ENCODE measurements around the gene TMEM88.

The TMEM88 gene

DNA sequence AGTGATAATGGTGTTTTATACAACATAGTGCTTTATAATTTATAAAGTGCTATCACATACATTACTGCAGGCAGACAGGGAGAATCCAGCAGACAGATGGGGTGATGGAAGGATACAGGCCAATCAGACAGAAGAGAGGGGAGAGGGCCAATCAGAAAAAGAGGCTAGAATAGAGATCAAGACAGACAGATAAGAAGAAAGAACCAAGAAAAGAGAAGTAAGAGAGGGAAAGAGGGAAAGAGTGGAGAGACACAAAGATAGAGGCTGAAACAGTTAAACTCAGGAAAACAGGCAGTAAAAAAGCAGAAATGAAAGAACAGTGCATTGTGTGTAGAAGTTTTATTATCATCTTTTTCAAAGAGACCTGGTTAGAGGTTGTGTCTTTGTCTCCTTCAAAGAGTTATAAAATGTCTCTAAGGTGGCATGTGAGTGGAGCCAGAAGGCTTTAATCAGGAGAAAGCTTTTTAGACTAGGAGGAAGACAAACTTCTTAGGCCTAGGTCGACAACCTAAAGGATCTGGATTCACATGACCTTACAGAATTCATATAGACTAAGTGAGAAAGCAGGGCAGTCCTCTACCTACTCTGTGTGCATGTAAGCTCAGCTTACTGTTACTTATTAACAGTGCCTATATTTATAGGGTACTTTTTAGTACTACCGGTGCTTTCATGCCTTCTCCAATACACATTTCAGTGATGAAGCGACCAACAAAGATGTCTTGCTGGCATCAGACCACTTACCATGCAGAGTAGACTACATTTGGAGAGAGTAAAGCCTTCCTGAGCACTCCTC lies 25.4 kb downstream of the TMEM88 start:
- intact Hi-C loops (cut with DNase I): no loop called here
- DNase-seq: no peak

DNA sequence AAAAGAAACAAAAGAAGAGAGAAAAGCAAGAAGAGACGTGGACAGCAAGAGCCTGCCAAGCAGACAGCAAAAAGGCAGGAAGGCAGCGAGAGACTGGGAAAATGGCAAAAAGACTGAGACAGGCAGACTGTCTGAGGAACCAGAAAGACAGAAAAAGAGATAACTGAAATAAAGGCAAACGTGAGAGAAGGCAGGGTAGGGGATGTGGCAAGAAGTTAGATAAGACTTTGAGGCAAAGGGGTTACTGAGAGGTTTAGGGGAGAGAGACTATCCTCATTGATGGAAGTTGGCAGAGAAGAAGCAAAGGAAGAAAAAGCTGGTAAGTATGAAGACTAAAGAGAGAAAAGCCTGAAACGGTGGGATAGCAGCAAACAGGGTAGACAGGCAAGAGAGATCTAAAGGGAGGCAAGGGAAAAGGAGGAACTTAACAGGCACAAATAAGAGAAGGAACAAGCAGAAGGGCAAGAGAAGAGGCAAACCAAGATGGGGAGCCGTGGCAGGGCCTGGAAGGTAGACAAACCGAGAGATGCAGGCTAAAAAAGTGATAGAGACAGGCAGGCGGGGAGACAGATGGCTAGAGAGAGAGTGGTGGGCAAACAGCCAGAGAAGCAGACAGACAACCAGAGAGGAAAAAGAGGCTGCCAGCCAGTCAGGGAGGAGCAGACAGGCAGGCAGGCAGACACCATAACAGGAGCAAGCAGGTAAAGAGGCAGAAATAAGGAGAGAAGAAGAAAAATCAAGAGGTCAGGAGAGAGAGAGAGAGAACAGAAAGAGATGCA lies 26.6 kb downstream of the TMEM88 start:
- intact Hi-C loops (cut with DNase I): no loop called here
- DNase-seq: peak in 8 of 10 donors; percentile 19 to 90 (median 52)

DNA sequence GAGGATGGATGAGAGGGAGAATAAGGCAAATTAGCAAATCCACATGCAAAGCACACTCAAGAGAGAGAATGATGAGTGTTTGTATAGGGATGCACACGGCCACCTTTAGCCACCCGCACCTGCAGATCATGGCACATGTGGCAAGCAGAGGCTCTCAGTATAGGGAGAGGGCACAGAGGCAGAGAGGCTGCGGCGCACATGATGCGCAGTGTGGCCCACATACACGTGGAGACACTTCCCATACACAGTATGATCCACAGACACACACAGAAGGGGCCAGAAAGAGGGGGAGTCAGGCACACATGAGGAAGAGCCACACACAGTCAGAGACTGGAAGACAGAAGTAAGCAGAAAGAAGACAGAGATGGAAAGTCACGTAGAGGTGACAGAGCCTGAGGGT lies 27.2 kb downstream of the TMEM88 start:
- intact Hi-C loops (cut with DNase I): no loop called here
- DNase-seq: no peak

DNA sequence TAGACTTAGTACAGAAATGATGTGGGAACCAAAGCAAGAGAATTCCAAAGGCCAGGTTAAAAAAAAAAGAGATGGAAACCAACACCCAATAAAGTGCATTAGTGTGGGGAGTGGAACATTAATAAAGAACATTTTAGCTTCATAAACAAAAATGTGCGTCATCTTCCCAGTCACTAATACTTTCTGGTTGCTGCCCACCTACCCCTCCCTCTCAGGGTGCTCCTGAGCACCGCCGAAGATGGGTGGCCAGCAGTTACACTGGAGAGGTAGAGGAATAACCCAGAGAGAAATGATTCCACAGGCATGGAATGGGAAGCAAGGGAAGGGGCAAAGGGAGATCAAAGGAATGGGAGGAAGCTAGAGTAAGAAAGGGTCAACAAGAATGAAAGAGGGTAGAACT lies 27.8 kb downstream of the TMEM88 start:
- DNase-seq: no peak
- intact Hi-C loops (cut with DNase I): no loop called here

DNA sequence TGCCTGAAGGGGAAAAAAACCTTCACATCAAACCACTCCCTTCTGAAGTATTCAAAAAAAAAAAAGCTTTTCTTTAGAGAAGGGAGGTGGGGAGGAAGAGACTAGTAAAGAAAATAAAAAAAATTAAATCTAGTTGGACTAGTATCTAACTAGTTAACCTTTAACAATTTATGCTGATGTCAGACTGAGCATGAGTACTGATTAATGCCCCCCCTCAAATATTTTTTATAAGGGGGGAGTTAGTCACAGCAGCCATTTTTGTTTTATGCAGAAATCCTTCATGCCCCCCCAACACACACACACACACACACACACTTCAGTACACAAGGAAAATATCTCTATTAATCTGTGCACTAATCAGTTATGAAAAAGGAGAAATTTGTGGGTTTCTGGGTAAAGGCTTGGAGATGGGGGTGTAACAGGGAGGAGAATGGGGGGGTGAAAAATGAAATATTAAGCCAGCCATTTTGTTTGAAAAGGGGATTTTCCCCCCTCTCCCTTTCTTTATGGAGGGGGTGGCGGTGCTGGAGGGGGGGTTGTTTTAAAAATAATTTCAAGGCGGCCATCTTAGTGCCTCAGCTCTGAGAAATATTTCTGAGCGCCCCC lies 29.0 kb downstream of the TMEM88 start:
- DNase-seq: no peak

DNA sequence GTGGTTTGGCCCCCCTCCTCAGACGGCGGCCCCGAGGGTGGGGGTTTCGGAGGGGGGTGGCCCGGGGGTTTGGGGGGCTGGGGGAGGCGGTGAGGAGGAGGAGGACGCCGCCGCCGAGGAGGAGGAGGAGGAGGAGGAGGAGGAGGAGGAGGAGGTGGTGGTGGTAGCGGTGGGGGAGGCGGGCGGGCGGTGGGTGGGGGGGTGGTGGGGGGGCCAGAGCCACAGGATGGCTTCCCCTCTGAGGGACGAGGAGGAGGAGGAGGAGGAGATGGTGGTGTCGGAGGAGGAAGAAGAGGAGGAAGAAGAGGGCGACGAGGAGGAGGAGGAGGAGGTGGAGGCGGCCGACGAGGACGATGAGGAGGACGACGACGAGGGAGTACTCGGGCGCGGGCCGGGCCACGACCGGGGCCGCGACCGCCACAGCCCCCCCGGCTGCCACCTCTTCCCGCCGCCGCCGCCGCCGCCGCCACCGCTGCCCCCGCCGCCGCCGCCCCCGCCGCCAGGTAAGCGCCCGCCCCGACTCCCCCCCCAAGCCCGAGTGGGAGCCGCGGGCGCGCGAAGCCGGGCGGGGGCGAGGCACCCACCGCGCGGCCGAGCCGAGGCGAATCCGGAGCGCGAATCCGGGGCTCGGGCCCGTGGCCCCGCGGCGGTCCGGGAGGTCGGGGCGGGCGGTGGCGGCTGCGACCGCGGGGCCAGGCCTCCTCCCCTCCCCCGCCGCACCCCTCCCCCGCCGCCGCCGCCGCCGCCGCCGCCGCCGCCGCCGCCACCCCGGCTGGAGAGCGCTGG lies 29.9 kb downstream of the TMEM88 start:
- intact Hi-C loops (cut with DNase I): no loop called here

More for the DNA sequence above, 29.0 kb downstream of the TMEM88 start:
- intact Hi-C loops (cut with DNase I): no loop called here

DNA sequence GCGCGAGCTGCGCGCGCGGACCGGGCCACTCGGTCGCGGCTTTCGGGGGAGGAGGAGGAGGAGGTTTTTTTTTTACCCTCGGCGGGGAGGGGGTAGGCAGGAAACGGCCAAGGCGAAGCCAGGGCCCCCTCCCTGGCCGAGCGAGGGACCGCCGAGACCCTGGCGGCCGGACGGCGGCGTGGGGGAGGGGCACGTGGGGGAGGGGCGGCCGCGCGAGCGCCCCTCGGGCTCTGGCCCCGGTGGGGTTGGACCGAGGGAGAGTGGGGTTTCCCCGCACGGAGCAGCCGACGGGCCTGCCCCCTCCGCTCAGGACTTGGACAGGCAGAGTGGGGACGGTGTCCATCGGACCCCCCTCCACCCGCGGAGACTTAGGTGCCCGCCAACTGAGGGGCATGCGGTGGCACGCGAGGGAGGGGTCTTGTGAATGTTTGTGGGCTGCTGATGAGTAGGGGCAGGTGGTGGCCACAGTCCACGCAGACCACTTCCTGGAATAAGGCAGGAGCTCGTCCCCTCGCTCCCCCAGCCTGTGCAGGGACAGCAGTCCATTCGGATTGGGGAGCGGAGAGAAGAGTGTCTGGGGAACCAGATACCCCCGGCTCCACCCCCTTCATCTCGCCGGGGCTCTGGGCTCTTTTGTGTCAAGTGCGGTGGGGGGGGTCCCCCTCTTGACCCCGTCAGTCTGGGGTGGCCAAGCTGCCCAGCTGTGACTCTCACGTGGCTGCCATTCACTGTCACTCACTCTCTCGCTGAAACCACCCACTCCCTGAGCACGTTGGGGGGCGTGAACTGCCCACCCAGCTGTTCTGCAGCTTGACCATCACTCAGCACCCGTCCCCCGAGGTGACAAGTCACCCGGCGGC lies 30.7 kb downstream of the TMEM88 start:
- intact Hi-C loops (cut with DNase I): no loop called here
- peak in 5 of 10 donors; percentile 14 to 88 (median 76) for DNase-seq

More for the DNA sequence above, 29.9 kb downstream of the TMEM88 start:
- no peak for DNase-seq

DNA sequence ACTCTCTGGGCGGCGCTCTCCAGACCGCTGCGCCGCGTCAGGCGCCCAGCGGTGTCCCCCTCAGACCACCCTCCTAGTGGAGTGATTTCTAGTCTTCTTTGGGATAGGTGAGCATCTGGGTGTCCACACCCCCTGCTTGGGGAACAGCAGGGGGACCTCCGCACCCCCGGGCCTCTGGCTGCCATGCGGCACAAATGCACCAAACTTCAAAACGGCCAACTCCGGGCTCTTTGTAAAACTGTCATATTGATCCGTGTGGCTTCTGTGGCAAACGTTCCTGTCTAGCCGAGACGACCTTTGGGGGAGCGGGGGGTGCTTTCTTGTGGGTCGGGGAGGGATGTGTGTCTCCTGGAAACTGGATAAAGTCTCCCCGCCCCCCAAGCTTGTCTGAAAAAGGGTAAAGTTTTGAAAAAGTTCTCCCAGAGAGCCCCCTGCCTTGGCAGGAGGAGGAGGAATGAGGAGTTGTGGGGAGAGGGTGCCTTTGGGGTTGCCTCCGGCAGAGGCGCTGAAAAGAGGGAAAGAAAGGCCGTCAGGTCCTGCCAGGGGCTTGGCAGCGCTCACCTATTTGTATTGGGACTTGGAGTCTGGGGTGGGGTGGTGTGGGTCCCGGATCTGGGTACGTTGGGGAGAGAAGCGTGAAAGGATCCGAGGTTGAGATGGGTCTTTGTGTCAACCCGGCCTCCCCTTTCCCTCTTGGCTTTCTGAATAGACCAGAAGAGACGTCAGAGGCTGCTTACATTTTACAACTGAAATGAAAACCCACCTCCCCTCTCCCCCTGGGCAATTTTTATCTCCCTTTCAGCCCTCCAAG lies 31.6 kb downstream of the TMEM88 start:
- intact Hi-C loops (cut with DNase I): no loop called here
- DNase-seq: peak in 1 of 10 donors; percentile 25

DNA sequence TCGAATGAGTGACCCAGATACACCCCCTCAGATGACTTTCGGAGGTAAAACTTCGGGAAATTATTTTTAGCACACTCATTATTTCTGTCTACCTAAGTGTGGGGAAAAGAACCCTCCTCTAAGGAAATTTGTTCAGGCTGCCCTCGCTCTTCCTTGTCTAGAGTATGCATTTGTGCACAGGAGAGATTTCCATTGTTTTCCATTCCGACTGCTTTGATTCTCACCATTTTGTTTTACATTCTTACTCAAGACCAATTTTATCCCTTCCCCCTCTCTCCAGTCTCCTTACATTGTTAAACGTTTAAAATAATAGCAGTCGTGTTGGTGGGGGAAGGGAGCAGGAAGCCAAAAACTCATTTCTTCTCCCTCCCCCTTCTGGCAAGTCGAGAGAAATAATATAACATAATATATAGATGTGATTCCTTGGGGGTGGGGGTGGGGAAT lies 32.2 kb downstream of the TMEM88 start:
- no peak for DNase-seq
- intact Hi-C loops (cut with DNase I): no loop called here

DNA sequence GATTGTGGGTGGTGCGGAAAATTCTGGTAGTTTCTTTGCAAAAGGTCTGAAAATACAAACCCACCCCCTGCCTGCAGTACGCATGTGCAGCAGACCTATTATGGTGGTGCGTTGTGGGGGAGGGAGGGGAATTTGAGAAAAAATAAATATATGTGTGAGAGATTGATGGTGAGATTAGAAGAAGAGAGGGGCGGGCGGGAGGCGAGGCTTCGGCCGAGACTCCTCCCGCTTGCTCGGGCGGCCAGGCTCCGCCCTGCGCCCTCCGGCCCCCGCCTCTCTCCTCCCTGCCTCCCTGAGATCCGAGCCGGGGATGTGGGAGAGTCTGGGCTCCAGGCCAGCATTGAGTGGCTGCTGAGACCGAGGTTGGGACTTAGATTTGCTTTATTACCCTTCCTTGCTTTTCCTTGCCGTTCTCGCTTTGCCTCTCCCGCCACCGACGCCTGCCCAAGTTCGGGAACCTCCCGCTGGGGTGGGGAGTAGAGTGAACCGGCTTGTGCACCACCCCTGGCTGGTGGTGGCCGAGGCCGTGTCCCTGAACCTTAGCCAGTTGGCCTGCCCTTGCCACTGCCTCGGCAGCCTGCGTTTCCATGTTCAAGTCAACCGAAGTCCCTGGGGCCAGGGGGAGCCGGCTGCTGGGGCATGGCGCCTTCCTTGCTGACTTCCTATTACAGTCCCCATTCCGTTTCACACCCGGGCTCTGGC lies 32.8 kb downstream of the TMEM88 start:
- DNase-seq: peak; percentile 75 to 99 (median 90)
- intact Hi-C loops (cut with DNase I): no loop called here

DNA sequence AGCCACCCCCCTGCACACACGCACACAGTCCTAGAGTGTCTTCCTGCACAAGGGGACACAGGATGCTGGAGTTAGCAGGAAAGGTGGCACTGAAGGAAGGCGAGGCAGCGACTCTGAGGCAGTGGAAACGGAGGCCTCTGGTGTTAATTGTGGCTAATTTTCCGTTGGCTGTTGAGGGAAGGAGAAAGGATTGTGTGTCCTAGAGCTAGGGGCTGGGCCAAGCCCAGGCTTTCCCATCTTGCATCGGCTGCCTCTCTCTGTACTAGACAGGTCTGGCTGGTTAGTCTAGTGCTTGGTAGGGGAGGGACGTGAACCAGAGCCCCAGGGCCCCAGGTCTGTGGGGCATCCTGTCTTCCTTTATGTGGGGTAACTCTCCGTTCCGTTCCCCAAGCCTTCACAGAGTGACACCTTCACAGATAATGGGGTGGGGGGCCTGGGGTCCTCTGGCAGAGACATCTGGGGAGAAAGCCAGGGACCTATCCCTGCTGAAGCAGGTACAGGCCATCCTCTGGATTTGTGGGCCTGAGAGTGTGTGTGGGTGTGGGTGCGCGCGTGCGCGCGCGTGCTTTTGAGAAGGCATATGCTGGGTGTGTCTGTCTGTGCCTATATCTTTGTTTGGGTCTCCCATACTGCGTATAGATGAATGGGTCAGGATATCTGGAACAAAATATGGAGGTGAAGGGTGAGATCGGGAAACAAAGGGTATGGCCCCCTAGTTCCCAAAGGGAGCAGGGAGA lies 33.5 kb downstream of the TMEM88 start, which contains the start of gene CHD3:
Gene CHD3, plus strand, starts transcription at position 606 of the 737 bp plus-strand sequence. CDS start 212 bp downstream, outside the sequence.
- intact Hi-C loops (cut with DNase I): no loop called here
- DNase-seq: peak in 5 of 10 donors; percentile 35 to 91 (median 46)

DNA sequence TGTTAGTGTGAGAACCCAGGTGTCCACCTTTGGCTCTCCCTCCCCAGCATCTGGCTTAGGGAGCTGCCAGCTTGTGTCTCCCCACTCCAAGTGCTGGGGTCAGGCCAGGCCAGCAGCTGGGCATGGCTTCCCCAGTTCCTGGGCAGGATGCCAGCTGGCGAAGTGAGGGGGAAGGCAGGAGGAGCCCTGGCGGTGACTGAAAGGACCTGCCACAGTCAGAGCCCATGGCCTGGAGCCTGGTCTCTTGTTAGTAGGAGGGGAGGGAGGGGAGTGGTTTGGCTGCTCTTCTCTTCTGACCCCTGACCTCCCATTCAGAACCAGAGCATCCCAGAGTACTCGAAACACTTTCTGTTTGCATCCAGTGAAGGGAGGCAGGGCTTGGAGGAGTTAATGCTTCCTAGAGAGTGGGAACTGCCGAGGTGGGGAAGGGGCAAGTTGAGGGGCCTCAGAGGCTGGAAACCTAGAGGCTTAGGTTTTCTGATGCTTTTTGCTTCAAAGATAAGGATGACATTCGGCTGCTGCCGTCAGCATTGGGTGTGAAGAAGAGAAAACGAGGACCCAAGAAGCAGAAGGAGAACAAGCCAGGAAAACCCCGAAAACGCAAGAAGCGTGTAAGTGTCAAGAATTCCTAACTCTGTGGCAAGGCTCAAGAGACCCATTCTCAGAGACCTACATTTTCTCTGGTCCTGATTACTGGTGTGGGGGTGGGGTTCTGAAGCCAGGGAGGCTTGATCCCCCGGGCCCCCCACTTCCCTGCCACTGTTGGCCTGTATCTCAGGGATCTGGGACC lies 34.5 kb downstream of the TMEM88 start:
- peak; percentile 92 to 99 (median 96) for DNase-seq
- intact Hi-C loops (cut with DNase I): no loop called here

DNA sequence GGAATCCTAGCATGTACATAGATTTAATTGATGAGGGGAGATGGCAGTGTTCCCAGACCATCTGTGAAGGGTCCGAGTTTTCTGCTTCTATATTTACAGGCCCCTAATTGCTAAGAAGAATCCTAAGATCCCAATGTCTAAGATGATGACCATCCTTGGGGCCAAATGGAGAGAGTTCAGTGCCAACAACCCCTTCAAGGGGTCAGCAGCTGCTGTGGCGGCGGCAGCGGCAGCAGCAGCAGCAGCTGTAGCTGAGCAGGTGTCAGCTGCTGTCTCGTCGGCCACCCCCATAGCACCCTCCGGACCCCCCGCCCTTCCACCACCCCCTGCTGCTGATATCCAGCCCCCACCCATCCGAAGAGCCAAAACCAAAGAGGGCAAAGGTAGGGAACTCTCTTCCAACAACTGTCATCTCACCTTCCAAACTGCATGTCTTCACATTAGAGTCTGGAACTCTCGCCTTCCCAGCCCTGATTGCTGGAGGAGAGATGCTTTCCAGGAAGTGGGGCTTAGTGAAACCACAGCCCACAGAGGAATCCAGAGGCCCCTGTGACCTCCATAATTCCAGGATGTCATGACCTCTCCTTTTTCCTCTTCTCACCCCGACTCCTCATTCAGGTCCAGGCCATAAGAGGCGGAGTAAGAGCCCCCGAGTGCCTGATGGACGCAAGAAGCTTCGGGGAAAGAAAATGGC lies 38.5 kb downstream of the TMEM88 start:
- DNase-seq: no peak
- intact Hi-C loops (cut with DNase I): no loop called here

DNA sequence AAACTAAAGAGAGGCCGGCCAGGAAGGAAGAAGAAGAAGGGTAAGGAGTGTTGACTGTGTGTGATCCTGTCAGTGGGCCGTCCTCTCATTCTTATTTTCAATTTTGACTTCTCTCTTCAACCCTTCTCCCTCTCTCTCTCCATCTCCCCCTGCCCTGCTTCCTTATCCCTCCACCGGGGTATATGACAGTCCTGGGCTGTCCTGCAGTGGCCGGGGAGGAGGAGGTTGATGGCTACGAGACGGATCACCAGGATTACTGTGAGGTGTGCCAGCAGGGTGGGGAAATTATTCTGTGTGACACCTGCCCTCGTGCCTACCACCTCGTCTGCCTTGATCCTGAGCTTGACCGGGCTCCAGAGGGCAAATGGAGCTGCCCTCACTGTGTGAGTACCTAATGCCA lies 39.4 kb downstream of the TMEM88 start:
- no peak for DNase-seq
- intact Hi-C loops (cut with DNase I): no loop called here

DNA sequence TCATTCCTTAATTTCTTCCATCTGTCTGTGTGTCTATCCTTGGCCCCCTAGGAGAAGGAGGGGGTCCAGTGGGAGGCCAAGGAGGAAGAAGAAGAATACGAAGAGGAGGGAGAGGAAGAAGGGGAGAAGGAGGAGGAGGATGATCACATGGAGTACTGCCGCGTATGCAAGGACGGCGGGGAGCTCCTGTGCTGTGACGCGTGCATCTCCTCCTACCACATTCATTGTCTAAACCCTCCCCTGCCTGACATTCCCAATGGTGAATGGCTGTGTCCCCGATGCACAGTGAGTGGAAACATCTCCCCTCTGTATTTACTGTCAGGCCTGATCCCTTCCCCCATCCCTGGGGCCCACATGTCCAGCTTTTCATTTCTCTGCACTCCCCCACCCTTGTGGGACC lies 40.0 kb downstream of the TMEM88 start:
- DNase-seq: no peak
- intact Hi-C loops (cut with DNase I): no loop called here

DNA sequence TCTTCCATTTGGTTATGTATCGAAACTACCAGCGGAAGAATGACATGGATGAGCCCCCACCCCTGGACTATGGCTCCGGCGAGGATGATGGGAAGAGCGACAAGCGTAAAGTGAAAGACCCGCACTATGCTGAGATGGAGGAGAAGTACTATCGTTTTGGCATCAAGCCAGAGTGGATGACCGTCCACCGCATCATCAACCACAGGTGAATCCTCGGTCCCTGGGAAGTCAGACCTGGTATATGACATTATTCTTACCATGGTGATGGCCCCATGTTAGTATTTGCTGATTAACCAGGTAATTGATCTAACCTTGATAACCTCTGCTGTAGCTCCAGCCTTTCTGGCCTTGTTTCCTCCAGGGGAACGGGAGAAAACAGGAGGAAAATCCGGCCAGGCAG lies 42.2 kb downstream of the TMEM88 start:
- intact Hi-C loops (cut with DNase I): no loop called here
- no peak for DNase-seq
